Measurements from ENCODE around the gene PUS1. TPM values are rescaled to one million over a fixed set of nuclear protein-coding genes. Genes with fewer than 3 reads are reported as not detected.

Gene PUS1
- total RNA-seq, 1 donor, result 13.0 TPM

DNA sequence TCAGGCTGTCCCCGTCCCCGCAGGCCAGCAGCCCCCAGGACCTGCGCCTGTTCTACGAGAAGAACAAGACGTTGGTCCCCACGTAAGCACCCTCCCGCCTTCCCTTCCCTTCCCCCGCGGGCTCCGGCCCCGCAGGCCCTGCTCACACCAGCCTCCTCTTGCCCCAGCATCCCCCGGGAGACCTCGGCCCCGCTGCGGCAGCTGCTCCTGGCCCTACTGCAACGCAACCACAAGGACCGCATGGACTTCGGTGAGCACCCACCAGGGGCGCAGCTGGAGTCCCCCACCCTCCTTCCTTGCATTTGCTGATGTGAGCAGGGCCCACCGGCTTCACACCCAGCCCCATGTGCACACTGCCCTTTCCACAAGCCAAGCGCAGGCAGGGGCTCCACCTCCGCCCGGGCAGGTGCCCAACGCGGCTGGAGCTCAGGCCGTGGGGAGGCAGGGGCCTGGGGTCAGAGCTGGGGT is 19.3 kb upstream of the PUS1 start:
- H3K4me3 ChIP-seq (ENCODE audit: low read depth, low read length), result no peak overlapping the region
- TF ChIP-seq CTCF (IDR thresholded peaks at IDR 0.05; ENCODE audit: insufficient read depth, low read depth, low read length), result no peak
- no peak for DNase-seq (ENCODE audit: low read depth)

- no peak for TF ChIP-seq CTCF (IDR thresholded peaks at IDR 0.05; ENCODE audit: insufficient read depth, low read depth, low read length)
- no peak overlapping the region for H3K4me3 ChIP-seq (ENCODE audit: low read depth, low read length)
- DNase-seq (ENCODE audit: low read depth), result no peak
Observed at GRCh38 chr12:131910302-131911027, 18.6 kb upstream of the PUS1 start.

GRCh38 chr12:131911028-131911650 is 17.9 kb upstream of the PUS1 start:
- no peak overlapping the region for H3K4me3 ChIP-seq (ENCODE audit: low read depth, low read length)
- DNase-seq (ENCODE audit: low read depth), result no peak
- TF ChIP-seq CTCF (IDR thresholded peaks at IDR 0.05; ENCODE audit: insufficient read depth, low read depth, low read length), result no peak

DNA sequence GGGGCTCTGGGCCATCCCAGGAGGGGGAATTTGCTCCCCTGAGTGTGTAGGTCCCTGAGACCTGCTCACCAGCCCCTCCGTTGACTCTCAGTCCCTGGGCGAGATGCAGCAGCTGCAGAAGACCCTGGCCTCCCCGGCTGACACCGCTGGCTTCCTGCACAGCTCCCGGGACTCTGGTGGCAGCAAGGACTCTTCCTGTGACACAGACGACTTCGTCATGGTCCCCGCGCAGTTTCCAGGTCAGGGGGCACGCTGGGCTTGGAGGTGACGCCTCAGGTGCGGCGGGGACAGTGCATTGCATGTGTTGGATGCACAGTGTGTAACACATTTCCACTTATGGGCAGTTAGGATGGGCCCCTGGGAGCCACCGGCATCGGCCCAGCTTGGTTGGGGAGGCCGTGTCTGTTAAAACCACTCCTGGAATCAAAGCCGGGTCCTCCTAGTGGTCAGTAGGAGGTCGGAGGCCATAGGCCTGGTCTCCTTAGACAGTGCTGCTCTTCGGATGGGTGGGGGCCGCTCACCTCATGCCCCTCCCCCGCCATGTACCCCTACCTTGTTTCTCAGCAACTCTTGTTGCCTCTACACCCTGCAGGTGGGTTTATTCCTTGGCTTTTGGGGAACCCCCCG is 17.1 kb upstream of the PUS1 start:
- no peak overlapping the region for H3K4me3 ChIP-seq (ENCODE audit: low read depth, low read length)
- TF ChIP-seq CTCF (IDR thresholded peaks at IDR 0.05; ENCODE audit: insufficient read depth, low read depth, low read length), result peak; percentile 6
- no peak for DNase-seq (ENCODE audit: low read depth)

DNA sequence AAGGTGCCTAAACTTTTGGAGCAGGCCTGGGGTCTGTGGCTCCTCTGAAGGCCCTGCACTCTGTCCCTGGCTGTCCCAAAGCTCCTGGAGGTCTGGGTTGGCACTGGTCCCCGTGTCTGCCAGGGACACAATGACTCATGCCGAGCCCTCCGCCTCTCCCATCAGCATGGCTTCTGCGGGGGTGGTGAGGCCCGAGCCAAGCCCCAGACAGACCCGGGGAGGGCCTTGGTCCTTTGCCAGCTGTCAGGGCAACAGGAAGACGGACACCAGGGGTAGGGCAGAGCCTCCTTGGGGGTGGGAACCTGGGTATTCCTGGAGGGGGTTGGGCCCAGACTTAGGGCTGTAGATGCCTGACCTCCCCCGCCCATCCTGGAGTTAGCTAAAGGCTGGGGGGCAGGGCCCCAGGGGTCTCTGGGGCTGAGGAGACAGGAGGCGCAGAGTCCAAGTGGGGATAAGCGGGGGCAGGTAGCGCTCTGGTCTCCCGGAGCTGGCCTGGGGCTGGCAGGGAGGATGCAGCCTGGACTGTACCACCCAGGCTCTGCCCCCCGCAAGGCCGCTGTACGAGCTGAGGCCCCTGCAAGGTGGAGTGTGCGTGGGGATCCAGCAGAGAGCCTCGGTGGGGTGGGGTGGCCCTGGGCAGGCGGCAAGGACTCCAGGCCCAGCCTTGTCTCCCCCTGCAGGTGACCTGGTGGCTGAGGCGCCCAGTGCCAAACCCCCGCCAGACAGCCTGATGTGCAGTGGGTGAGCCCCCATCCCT is 16.4 kb upstream of the PUS1 start:
- peak; percentile 74 for DNase-seq (ENCODE audit: low read depth)
- TF ChIP-seq CTCF (IDR thresholded peaks at IDR 0.05; ENCODE audit: insufficient read depth, low read depth, low read length), result no peak
- H3K4me3 ChIP-seq (ENCODE audit: low read depth, low read length), result no peak overlapping the region

DNA sequence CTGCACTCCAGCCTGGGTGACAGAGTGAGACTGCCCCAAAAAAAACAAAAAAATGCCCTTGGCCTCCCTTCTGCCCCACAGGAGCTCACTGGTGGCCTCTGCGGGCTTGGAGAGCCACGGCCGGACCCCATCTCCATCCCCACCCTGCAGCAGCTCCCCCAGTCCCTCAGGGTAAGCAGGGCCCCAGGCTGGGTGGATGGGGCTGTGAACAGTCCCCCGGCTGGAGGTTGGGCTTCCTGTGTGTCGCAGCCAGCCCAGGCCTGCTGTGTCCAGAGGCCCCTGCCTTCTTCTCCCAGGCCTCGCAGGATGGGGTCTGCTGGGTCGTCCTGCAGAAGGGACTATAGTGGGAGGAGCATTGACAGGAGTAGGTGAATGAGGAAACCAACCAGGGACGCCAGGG is 15.4 kb upstream of the PUS1 start:
- no peak for TF ChIP-seq CTCF (IDR thresholded peaks at IDR 0.05; ENCODE audit: insufficient read depth, low read depth, low read length)
- no peak for DNase-seq (ENCODE audit: low read depth)
- H3K4me3 ChIP-seq (ENCODE audit: low read depth, low read length), result no peak overlapping the region
